DMS 273 (cell line): ENCODE data around the gene DLL4.

Source experiments
- DNase-seq: peaks from one replicate; lab custom pipeline; 2025; ENCODE audit not compliant: unreplicated experiment; lab: John Stamatoyannopoulos, UW

DLL4 gene

DNA sequence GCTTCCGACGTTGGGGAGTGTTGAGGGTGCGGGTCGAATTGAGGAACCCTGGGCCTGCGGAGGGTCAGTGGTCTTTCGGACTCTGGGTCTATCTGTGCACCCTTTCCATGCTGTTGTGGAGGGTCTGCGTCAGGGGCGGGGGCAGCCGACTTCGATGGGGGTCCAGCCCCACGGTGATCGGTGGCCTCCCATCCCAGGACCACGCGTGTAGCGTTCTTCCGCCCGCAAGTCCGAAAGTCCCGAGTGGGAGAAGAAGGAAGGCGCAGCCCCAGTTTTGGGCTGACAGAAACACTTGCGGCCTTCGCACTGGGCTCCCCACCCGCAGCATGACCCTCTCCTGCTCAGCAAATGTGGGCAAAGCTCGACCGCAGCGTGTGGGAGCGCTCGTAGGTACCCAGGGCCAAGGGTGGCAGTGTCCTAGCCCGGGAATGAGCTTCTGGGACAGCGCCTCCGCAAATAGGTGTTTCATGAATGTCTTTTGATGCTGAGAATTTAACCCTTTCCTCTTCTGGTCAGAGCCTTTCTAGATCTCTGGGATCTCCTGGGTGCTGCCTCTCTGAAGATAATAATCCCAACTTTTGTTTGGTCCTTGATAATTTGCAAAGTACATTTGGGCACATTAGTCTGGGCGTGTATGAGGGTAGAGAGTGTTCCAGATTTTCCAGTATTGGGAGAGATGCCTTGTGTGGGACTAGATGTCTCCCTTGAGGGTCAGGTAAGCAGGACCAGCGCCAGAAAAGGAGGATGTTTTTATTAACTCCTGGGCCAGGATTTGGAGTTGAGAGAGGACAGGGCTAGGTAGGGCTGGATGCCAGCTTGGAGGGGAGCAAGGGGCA, 2.3 kb upstream of the DLL4 start:
- DNase-seq, result no peak

DNA sequence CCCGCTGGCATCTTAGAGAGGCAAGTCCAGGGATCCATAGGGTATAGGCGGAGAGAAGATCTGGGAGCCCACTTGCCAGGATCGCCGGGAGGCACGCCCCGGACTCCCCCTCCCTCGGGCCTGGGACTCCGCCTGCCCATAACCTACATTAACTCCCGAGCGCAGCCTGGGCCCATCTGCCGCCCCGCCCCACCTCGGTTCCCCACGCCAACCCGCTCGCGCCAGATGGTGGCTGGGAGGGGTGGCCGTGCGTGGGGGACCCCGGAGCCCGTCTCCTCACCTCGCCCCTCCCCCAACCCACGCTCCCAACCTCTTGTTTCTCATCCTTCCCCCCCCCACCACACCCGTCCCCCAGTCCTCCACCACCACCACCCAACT, 1.7 kb upstream of the DLL4 start:
- peak; percentile 82 for DNase-seq

DNA sequence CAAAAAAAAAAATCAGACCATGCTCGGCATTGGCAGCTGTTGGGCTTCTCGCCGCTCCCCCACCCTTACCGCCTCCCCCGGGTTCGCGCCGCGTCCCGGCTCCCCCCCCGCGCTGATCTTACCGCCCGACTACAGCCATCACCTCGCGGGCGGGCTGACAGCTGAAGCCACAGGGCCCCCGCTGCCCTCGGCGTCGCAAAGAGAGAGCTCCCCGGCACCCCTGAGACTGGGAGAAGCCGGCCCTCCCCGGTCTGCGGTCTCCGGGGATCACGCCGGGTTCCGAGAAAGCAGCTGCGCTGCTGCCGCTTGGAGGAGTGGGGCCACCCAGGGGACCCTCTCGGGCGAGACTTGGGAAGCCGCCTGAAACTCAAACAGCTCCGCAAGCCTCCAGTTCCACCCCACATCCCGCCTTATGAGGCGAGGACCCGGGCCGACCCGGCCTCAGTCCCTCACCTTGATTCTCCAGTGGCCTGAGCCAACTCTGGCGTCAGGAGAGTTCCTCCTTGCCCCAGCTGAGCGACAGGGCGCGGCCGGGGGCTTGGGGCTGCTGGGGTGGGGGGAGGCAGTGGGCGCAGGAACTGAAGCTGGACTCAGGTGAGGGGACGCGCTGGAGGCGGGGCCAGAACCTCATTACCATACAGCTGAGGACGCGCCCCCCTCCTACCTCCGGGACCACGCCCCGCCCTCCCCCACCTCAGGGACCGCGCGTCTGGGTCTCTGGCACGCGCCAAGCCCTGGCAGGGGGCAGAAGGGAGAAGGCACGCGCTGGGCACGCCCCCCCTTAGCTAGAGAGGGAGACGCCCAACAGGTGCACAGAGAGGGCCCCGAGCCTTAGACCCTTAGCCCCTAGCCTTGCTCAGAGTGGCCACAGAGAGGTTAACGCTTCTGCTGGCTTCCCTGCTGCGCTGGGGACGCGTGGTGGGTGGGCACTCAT, 1.0 kb upstream of the DLL4 start:
- peak; percentile 82 for DNase-seq

DNA sequence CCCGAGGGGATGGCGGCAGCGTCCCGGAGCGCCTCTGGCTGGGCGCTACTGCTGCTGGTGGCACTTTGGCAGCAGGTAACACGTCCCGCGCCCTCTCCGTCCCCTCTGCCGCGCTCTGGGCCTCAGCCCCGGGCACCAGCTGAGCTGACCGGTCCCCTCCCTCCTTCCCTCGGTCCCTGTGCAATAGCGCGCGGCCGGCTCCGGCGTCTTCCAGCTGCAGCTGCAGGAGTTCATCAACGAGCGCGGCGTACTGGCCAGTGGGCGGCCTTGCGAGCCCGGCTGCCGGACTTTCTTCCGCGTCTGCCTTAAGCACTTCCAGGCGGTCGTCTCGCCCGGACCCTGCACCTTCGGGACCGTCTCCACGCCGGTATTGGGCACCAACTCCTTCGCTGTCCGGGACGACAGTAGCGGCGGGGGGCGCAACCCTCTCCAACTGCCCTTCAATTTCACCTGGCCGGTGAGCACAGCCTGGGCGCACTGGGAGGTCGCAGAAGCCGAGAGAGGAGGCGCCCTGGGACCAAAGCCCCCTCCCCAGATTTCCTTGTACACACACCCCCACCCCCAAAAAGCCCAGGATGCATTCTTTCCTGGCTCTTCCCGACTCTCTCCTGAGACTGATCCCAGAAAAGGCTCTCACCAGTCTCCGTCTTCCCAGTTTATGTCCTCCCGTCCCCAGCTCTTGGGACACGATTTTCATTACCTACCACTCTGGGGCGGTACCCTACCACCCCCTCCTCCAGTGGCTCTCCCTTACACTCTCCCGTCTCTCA, 705 bp downstream of the DLL4 start:
- DNase-seq, result peak; percentile 62

DNA sequence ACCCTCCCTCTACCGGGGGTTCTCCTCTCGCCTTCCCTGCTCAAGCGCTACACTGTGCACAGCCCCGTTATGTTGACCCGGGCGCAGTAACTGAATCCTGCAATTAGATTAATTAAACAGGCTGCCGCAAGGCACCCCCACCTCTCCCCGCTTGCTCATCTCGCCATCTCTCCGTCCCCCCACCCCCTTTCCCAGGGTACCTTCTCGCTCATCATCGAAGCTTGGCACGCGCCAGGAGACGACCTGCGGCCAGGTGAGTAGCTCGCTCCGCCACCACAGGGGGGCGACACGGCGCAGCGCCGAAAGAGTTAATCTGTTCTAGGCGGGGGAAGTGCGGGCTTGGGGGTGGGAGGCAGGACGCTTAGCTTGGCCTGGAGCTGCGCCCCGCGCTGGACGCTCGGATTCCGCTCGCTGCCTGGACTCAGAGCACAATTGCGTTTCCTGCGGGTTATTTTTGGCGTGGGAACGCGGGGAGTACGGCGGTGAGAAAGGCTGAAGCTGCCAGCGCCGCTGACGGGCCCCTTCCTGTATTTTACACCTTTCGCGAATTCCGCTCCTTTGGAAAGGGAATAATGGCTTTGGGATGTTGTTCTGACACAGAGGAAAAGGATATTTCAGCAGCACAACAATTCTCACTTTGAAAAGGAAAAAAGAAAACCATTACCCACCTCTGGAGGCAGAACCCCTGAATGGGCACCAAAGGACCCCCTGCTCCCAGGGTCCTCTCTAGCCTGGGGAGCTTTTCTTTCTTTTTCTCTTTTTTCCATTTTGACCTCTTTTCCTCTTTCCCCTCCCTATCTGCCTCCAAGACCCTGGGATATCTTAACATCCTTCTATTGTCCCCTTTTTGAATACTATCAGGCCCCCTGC, 1.5 kb downstream of the DLL4 start:
- DNase-seq, result peak; percentile 67

DNA sequence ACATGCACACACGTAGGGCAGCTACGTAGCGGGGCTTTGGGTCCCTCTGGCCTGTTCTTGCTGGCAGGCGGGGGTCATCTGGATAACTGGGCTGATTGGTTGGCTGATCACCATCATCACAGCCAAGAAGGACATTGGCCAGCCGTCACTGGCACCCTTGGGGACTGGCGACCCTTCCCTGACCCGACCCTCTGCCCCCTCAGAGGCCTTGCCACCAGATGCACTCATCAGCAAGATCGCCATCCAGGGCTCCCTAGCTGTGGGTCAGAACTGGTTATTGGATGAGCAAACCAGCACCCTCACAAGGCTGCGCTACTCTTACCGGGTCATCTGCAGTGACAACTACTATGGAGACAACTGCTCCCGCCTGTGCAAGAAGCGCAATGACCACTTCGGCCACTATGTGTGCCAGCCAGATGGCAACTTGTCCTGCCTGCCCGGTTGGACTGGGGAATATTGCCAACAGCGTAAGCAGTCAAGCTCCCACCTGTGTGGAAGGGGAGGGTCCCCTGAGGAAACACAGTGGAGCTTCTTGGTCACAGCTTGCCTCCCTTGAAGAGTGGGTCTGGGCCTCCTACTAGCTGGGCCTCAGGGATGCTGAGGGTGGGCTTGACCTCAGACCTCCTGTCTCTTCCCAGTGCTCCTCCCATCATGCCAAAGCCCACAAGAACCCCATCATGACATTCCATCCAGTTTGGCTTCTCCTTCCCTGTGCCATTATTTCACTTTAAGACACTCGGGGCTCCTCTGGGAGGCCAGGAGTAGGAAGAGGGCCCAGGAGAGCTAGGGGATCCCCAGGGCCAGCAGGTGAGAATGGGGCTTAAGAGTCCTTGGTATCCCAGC, 2.4 kb downstream of the DLL4 start:
- DNase-seq, result no peak

DNA sequence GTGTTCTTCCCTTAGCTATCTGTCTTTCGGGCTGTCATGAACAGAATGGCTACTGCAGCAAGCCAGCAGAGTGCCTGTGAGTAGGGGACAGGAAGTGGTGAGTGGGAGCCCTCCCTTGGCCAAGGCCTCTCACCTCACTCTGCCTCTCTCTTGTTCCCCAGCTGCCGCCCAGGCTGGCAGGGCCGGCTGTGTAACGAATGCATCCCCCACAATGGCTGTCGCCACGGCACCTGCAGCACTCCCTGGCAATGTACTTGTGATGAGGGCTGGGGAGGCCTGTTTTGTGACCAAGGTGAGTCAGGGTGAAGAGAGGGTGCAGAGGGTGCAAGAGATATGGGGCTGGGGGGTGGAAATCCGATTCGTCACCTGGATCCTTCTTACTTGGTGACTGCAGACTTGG, 3.0 kb downstream of the DLL4 start:
- DNase-seq, result peak; percentile 30

DNA sequence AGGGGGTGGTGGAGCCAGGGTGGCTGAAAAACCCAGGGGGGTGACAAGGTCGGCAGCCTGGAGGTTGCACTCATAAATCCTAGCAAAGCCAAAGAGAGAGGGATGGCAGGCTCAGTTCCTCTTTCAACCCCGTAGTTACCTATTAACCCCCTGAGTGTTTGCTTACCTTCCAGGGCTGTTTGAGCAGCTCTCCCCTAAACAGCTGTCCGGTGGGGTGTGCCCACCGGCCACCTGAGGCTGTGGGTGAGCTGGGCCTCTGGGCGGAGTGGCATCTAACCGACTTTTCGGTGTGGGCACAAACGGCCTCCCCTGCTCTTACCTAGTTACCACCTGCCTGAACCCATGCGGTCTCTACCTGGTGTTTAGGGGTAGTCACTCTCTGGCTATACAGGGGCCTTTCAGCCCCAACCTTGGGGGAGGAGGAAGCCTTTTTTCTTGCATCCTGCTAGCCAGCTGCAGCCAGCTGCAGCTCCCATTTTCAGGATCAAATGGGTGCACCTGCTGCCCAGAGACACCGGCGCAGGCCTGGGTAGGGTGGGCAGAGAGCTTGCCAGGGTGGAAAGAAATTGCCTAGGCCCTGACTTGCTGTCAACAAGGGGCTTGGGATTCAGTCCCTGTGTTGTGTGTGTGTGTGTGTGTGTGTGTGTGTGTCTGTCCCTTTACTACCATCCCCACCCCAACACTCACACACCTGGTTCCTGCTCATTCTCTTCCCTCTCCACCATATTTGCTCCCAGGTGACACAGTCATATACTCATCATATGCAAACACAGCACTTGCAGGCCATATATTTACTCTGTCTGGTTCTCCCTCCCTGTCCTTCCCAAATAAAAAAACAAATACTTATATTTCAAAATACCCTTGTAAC, 3.7 kb downstream of the DLL4 start:
- DNase-seq, result no peak

DNA sequence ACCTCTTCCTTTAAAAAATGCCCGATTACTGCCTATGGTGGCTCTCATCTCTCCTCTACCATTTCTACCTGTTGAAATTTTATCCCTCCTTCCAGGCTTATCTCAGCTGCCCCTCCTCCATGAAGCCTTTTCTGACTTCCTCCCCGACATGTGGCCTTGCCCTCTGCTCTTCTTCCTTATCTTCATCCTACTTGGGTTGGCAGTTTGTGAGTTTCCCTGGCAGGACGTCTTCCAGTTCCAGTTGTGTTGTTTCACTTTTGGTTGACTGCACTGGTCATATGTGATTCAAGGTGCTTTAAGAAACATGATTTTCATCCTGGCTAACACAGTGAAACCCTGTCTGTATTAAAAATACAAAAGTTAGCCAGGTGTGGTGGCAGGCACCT, 4.4 kb downstream of the DLL4 start:
- no peak for DNase-seq

DNA sequence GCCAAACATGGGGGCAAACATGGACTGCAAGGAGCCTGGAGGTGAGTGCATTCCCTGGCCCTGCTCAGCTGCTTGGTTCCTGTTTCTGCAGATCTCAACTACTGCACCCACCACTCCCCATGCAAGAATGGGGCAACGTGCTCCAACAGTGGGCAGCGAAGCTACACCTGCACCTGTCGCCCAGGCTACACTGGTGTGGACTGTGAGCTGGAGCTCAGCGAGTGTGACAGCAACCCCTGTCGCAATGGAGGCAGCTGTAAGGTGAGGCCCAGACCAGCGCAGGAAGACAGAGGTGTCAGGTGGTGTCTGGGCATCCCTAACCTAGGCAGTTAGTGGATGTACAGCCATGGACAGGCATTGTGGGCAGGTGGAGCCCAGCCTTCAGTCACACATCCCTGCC, 5.3 kb downstream of the DLL4 start:
- DNase-seq, result no peak

DNA sequence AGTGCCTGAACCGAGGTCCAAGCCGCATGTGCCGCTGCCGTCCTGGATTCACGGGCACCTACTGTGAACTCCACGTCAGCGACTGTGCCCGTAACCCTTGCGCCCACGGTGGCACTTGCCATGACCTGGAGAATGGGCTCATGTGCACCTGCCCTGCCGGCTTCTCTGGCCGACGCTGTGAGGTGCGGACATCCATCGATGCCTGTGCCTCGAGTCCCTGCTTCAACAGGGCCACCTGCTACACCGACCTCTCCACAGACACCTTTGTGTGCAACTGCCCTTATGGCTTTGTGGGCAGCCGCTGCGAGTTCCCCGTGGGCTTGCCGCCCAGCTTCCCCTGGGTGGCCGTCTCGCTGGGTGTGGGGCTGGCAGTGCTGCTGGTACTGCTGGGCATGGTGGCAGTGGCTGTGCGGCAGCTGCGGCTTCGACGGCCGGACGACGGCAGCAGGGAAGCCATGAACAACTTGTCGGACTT, 7.1 kb downstream of the DLL4 start:
- no peak for DNase-seq

DNA sequence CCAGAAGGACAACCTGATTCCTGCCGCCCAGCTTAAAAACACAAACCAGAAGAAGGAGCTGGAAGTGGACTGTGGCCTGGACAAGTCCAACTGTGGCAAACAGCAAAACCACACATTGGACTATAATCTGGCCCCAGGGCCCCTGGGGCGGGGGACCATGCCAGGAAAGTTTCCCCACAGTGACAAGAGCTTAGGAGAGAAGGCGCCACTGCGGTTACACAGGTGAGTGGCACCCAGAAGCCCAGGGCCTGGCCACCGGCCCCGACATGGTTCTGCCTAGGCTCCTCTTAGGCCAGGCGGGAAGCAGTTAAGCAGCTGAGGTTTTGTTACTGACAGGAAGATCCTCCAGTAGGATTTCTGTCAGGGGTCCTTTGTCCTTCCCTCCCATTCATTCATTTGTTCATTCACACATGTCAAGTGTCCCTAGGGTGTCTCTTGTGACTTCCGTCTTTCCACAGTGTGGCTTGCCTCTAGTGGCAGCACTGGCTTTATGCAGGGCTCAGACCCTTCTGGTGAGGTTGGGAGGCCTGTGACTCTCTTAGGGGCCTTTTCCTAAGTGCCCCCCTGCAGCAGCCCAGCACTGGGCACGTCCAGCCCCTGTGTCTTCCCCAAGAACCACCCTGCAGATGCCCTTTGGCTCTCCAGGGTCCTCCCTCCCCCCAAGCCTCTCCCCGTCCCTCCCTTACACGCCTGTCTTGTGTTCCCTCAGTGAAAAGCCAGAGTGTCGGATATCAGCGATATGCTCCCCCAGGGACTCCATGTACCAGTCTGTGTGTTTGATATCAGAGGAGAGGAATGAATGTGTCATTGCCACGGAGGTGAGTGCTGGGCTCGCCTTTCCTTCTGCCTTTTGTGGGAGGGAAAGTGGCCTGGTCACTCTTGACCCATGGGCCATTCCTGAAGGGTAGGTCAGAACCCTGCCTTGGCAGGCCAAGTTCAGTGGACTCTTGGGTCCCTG, 7.8 kb downstream of the DLL4 start:
- peak; percentile 52 for DNase-seq

DNA sequence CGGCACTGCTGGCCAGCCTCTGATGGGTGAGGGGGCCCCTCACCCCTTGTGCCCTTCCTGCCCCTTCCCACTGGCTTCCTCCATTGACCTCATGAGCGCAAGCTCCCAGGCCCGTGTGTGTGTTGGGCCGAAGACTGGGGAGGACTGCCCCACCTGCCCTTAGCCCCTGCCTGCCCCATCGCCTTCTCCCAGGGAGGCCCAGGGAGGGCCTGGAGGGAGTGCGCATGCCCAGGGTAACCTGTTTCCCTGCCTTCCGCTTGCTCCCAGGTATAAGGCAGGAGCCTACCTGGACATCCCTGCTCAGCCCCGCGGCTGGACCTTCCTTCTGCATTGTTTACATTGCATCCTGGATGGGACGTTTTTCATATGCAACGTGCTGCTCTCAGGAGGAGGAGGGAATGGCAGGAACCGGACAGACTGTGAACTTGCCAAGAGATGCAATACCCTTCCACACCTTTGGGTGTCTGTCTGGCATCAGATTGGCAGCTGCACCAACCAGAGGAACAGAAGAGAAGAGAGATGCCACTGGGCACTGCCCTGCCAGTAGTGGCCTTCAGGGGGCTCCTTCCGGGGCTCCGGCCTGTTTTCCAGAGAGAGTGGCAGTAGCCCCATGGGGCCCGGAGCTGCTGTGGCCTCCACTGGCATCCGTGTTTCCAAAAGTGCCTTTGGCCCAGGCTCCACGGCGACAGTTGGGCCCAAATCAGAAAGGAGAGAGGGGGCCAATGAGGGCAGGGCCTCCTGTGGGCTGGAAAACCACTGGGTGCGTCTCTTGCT, 8.8 kb downstream of the DLL4 start:
- peak; percentile 72 for DNase-seq

DNA sequence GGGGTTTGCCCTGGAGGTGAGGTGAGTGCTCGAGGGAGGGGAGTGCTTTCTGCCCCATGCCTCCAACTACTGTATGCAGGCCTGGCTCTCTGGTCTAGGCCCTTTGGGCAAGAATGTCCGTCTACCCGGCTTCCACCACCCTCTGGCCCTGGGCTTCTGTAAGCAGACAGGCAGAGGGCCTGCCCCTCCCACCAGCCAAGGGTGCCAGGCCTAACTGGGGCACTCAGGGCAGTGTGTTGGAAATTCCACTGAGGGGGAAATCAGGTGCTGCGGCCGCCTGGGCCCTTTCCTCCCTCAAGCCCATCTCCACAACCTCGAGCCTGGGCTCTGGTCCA, 9.4 kb downstream of the DLL4 start:
- no peak for DNase-seq

DNA sequence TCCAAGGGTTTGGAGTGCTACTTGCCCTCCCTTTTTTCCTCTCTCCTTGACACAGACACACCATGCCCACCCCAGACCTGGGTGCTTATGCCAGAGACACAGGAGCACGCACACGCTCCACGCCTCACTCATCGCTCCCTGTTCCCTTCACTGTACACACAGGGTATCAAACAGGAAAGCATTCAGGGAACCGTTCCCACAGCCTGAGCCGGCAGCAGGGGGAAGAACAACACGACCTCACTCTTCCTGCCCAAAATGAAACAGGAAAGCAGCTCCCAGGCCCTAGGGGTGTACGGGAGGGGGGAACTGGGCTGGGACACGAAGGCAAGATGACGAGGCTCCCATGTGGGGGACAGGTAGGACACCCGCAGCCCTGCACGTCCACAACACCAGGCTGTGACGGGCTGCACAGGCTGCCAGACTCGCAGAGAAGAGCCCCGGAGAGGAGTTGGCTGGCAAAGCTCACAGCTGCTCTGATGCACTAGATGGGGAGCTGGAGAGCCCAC, 11.2 kb downstream of the DLL4 start:
- no peak for DNase-seq

DNA sequence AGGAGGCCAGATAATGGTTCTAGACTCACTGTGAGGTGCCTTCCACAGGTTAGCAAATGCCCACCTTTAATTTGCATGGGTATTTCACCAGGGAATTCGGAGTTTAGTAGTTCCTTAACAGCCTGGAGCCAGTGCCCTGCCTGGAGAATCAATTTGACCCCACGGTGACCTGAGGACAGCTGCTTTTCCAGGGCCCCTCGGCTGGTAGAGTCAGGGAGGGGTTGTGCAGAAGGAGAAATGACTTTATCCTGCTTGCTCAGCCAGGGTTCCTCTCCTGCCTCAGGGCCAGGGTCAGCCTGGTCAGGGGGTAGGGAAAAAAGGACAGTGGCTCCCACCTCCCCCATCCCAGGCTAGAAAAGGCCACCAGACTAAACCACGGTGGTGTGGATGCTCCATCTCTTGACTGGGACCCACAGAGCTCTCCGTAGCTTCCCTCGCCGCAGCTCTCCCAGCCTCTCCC, 12.0 kb downstream of the DLL4 start:
- peak; percentile 40 for DNase-seq
